NCI-H146 treated with DMSO at 0.1 percent for 48 hours (cell line): ENCODE results near the gene PGBD1.
"Not testable (repeated sequence)": the region's sequence is repeated elsewhere in the genome, so short reads cannot be mapped to it uniquely, and the experiment has no call there.

Experiments
- DNase-seq: peaks from one replicate; lab custom pipeline; 2025; ENCODE audit not compliant: unreplicated experiment; lab: John Stamatoyannopoulos, UW

PGBD1 gene

GRCh38 chr6:28269492-28269891 lies 11.9 kb upstream of the PGBD1 start:
- no peak for DNase-seq

GRCh38 chr6:28274888-28275287 lies 6.5 kb upstream of the PGBD1 start:
- no peak for DNase-seq

- DNase-seq, result no peak
Measured at GRCh38 chr6:28277746-28278145, 3.6 kb upstream of the PGBD1 start.

GRCh38 chr6:28280595-28281287 lies 631 bp upstream of the PGBD1 start:
- DNase-seq, result no peak

GRCh38 chr6:28282926-28283325 lies 1.6 kb downstream of the PGBD1 start:
- no peak for DNase-seq

- DNase-seq, result no peak
Measured at GRCh38 chr6:28291573-28291972, 10.2 kb downstream of the PGBD1 start.

- DNase-seq, result no peak
Measured at GRCh38 chr6:28295326-28295725, 14.0 kb downstream of the PGBD1 start.

GRCh38 chr6:28296520-28297060 lies 15.2 kb downstream of the PGBD1 start:
- no peak for DNase-seq

- no peak for DNase-seq
Measured at GRCh38 chr6:28303570-28303969, 22.2 kb downstream of the PGBD1 start.

GRCh38 chr6:28306363-28306762 lies 25.0 kb downstream of the PGBD1 start:
- DNase-seq, result not testable (repeated sequence)

- no peak for DNase-seq
Measured at GRCh38 chr6:28311139-28311823, 29.9 kb downstream of the PGBD1 start.

- no peak for DNase-seq
Measured at GRCh38 chr6:28312939-28313338, 31.6 kb downstream of the PGBD1 start.

GRCh38 chr6:28315628-28316027 lies 34.3 kb downstream of the PGBD1 start:
- no peak for DNase-seq

GRCh38 chr6:28317866-28318265 lies 36.5 kb downstream of the PGBD1 start:
- DNase-seq, result not testable (repeated sequence)

- no peak for DNase-seq
Measured at GRCh38 chr6:28322661-28323060, 41.3 kb downstream of the PGBD1 start.

- DNase-seq, result no peak
Measured at GRCh38 chr6:28323813-28324424, 42.5 kb downstream of the PGBD1 start.

GRCh38 chr6:28326371-28326948 lies 45.1 kb downstream of the PGBD1 start:
- DNase-seq, result no peak

GRCh38 chr6:28330041-28330440 lies 48.7 kb downstream of the PGBD1 start:
- no peak for DNase-seq

- DNase-seq, result no peak
Measured at GRCh38 chr6:28333047-28333446, 51.7 kb downstream of the PGBD1 start.

- DNase-seq, result no peak
Measured at GRCh38 chr6:28333599-28334018, 52.2 kb downstream of the PGBD1 start.

- DNase-seq, result no peak
Measured at GRCh38 chr6:28334286-28335039, 53.1 kb downstream of the PGBD1 start.
